Stimulated activated CD8-positive, alpha-beta memory T cell treated with anti-CD3 and anti-CD28 coated beads, Interleukin-15, amount 100 ng/mL, for 1 hour (primary cell): ENCODE data around the gene AFTPH.

Source experiments
- DNase-seq: peaks from one replicate; pipeline ENCODE4 v3.0.0-alpha.2; 2020; ENCODE audit warnings: low read depth

The AFTPH gene

DNA sequence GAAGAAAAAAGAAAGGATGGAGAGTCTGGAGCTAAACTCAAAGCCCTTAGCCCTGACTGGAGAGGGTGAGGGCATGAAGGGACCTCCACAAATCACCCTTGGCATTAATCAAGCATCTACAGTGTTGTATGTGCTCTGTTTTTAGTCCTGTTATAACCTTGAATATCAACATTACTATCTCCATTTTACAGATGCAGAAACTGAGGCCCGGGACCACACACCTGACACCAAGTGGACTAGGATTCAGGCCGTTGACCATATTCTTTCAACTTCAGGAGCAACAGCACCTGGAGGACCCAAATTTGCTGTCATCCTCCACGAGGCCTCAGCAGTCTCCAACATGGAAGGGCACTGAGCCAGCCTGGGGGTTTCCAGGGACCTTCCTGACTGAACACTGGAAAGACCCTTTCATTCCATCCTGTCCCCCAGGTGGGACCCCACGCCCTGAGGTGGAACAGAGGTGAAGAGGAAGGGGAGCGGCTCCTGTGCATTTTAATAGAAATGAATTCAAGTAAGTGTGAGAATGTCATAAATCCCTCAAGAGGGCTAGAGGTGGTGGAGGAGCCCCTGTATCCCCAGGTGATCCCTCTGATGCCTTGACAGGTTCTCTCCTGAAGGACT, 88.6 kb downstream of the AFTPH start:
- DNase-seq = no peak

- DNase-seq = no peak
Measured at GRCh38 chr2:64613276-64613675, 89.1 kb downstream of the AFTPH start.

- DNase-seq = no peak
Measured at GRCh38 chr2:64615192-64615763, 91.2 kb downstream of the AFTPH start.

GRCh38 chr2:64615844-64616536, 91.9 kb downstream of the AFTPH start:
- DNase-seq = no peak

- no peak for DNase-seq
Measured at GRCh38 chr2:64617631-64618151, 93.6 kb downstream of the AFTPH start.

- no peak for DNase-seq
Measured at GRCh38 chr2:64620661-64621060, 96.5 kb downstream of the AFTPH start.

- no peak for DNase-seq
Measured at GRCh38 chr2:64622443-64623241, 98.5 kb downstream of the AFTPH start.

GRCh38 chr2:64623242-64623850, 99.2 kb downstream of the AFTPH start:
- DNase-seq = no peak

GRCh38 chr2:64624108-64624610, 100.0 kb downstream of the AFTPH start:
- no peak for DNase-seq

GRCh38 chr2:64624862-64625261, 100.7 kb downstream of the AFTPH start:
- no peak for DNase-seq

GRCh38 chr2:64625299-64626145, 101.4 kb downstream of the AFTPH start:
- no peak for DNase-seq

DNA sequence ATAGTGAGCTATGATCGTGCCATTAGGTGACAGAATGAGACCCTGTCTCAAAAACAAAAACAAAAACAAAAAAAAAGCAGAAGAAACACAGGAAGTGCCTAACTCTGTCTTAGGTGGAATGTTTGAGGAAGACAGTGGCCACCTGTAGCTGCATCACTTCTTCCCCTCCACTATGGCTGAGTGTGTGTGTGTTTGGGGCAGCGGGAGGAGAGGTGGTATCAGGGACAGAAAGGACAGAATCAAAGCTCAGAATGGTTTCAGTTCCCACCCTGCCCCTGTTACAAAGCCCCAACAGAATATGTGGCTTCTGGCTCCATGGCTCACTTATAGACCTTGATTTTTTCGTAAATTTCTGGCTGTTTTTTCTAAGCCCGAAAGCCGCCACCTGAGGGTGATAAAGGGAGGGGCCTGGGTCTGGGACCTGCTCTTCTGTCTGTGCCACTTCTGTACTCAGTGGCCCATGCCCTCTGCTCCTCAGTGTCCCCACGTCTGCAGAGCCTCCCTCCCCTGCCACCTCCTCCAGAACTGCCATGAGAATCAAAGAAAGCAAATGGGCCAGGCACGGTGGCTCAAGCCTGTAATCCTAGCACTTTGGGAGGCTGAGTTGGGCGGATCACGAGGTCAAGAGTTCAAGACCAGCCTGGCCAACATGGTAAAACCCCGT, 102.2 kb downstream of the AFTPH start:
- no peak for DNase-seq

DNA sequence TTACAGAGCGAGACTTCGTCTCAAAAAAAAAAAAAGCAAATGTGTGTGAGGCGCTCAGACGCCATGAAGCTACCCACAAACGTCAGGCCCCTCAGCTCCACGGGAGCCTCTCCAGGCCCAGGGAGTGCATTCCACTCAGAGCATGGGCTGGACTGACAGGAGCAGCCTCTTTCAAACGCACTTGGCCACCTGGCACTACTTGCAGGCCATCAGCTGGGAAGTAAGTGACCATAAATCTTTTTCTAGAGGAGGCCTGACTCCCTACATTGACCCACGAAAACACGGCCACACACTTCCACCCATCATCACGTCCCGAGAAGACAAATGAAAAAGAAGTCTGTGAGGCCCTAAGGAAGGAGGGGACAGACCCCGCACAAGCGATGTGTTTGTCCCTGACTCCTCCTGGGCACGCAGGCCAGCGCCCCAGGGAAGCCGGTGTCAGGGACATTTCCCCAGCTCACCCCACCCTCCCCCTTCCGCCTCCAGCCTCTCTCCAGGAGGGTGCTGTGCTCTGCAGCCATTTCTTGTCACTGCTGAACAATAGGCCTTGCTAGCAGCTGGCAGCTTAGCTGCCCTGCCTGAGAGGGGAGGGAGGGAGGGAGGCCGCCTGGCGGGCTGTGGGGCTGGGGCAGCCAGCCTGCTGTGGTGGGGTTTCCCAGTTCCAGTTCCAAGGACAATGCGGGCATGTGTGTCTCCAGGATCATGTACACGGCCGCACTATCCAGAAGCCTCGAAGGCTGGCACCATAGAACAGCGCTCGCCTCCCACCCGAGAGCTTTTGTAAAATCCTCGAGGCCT, 103.0 kb downstream of the AFTPH start:
- DNase-seq = no peak

DNA sequence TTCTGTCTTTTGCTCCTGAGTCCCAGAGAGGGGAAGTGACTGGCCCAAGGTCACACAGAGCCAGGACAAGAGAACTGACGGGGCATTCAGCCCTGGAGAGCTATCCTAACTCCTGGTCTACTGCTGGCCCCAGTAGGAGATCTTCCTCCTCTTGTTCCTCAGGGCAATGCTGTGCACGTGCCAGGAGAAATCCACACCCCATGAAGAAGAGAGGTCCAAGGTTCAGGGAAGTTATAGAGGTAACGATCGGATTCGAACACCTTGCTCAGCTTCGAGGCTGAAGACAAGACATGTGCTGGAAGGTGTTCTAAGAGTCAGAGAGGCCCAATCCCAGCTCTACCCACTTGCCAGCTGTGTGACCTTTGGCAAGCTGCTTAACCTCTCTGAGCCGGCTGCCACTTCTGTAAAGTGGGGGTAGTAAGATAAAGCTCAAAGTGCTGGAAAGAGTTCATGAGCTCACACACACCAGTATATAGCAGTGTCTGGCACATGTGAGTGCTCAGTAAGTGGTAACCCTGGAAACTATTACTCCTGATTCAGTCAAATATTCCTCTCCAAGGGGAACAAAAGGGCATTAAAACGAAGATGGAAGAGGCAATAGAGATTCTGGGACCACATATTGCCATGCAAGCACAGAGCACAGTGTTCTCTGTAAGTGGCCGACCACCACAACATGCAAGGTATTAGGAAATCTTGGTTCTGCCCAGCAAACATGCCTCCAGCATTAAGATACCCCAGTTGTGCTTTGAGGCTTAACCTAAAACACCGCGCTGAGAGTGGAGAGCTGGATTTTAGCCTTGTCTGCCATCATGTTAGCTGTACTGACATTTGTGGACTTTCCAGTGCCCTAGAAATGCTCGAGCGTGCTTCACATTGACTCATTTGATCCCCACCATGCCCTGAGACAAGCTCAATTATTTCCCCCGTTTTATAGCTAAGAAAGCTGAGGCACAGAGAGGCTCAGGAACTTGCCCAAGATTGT, 104.0 kb downstream of the AFTPH start:
- DNase-seq = no peak

DNA sequence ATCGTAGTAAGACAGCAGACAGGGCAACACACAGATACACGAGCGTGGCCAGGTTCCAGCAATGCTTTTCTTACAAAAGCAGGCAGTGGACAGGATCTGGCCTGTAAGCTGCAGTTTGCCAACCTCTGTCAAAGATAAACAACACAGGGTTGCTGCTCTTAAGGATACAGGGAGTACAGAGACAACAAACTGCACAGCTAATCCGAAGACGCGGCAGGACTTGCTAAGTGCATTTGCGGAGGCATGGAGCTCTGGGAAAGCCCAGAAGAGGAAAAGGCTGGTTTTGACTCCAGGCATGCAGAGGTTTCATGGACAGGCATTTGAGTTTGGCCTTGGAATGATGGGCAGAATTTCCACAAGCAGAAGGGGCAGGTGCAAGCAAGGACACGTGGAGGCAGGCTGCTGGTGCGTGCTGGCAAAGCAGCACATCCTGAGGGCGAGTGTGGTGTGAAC, 105.2 kb downstream of the AFTPH start:
- no peak for DNase-seq

DNA sequence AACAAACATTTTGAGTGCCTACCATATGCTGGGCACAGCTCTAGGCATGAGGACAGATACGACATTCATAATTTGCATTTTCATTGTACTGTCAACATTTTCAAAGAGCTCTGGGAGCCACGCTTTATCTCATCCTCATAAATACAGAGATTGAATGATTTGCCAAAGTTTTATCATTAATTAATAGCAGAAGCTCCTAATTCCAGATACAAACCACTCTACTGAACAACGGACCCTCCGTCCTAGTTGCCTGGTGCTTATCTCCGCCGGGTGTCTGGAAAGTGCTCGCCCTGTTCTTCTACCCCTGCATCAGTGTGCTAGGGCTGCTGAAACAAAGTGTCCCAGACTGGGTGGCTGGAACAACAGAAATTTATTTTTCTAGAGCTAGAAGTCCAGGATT, 105.7 kb downstream of the AFTPH start:
- DNase-seq = no peak

GRCh38 chr2:64630752-64631151, 106.6 kb downstream of the AFTPH start:
- no peak for DNase-seq

GRCh38 chr2:64631771-64632170, 107.6 kb downstream of the AFTPH start:
- no peak for DNase-seq
